ENCODE data around the gene RNASE9. TPM values are rescaled to one million over a fixed set of nuclear protein-coding genes. Genes with fewer than 3 reads are reported as not detected.
"Not testable (repeated sequence)": the region's sequence is repeated elsewhere in the genome, so short reads cannot be mapped to it uniquely, and the experiment has no call there.

RNASE9 gene
- total and polyA plus RNA-seq, 7 donors: not detected

- intact Hi-C loops (cut with DNase I): no loop called here
- Histone ChIP-seq H3K4me3 (no peak overlapping the region), H3K9me3 (no peaks in the 10 kb centered on the region), H3K27me3 (ENCODE audit: insufficient read depth in 3 of 3, low read length in 2 of 3) (no peaks in the 10 kb centered on the region), H3K36me3 (ENCODE audit: insufficient read depth in 1 of 2, low read depth in 1 of 2) (no peaks in the 10 kb centered on the region), H3K4me1 (no peaks in the 10 kb centered on the region), H3K27ac (no peak overlapping the region)
- DNase-seq (no peak), ATAC-seq (no peak)
- TF ChIP-seq CTCF (IDR thresholded peaks at IDR 0.05): no peak
- 62 to 68% (median 63%) methylated on average over 4 of the region's 4 CpGs for WGBS, 3 donors
Measured at GRCh38 chr14:20516921-20517320, 43.9 kb downstream of the RNASE9 start.

- Histone ChIP-seq H3K36me3 (ENCODE audit: insufficient read depth in 1 of 2, low read depth in 1 of 2) (no peaks in the 10 kb centered on the region), H3K9me3 (no peaks in the 10 kb centered on the region), H3K4me3 (no peak overlapping the region), H3K27ac (no peak overlapping the region), H3K27me3 (ENCODE audit: insufficient read depth in 3 of 3, low read length in 2 of 3) (peaks cover 0 to 5% (median 0%) of the 10 kb centered on the region in 3 donors), H3K4me1 (no peaks in the 10 kb centered on the region)
- intact Hi-C loops (cut with DNase I): no loop called here
- no peak for TF ChIP-seq CTCF (IDR thresholded peaks at IDR 0.05)
- 56 to 80% (median 68%) methylated on average over 4 of the region's 4 CpGs for WGBS, 3 donors
- ATAC-seq (no peak), DNase-seq (no peak)
Measured at GRCh38 chr14:20515846-20516245, 45.0 kb downstream of the RNASE9 start.

GRCh38 chr14:20512177-20512905 lies 48.5 kb downstream of the RNASE9 start:
- no peaks in the 10 kb centered on the region for H3K9me3 ChIP-seq
- H3K36me3 ChIP-seq (ENCODE audit: insufficient read depth in 1 of 2, low read depth in 1 of 2): no peaks in the 10 kb centered on the region
- H3K27me3 ChIP-seq (ENCODE audit: insufficient read depth in 3 of 3, low read length in 2 of 3): peaks cover 0 to 5% (median 0%) of the 10 kb centered on the region in 3 donors
- DNase-seq (no peak), ATAC-seq (no peak)
- TF ChIP-seq CTCF (IDR thresholded peaks at IDR 0.05): no peak
- intact Hi-C loops (cut with DNase I): no loop called here
- 59 to 60% (median 60%) methylated on average over 7 of the region's 7 CpGs for WGBS, 3 donors
- H3K4me1 ChIP-seq: no peaks in the 10 kb centered on the region
- no peak overlapping the region for H3K4me3 ChIP-seq
- H3K27ac ChIP-seq: no peak overlapping the region

- Histone ChIP-seq H3K36me3 (ENCODE audit: insufficient read depth in 1 of 2, low read depth in 1 of 2) (no peaks in the 10 kb centered on the region), H3K27me3 (ENCODE audit: insufficient read depth in 3 of 3, low read length in 2 of 3) (peaks cover 0 to 5% (median 0%) of the 10 kb centered on the region in 3 donors), H3K4me1 (no peaks in the 10 kb centered on the region), H3K4me3 (no peak overlapping the region), H3K9me3 (no peaks in the 10 kb centered on the region), H3K27ac (no peak overlapping the region)
- WGBS, 3 donors: 88 to 90% (median 90%) methylated on average over 8 of the region's 8 CpGs
- TF ChIP-seq CTCF (IDR thresholded peaks at IDR 0.05): no peak
- intact Hi-C loops (cut with DNase I): no loop called here
- DNase-seq (no peak), ATAC-seq (no peak)
Measured at GRCh38 chr14:20508367-20508766, 52.5 kb downstream of the RNASE9 start.

- DNase-seq; H3K4me3 ChIP-seq; H3K27ac ChIP-seq; intact Hi-C loops (cut with DNase I); H3K9me3 ChIP-seq; ATAC-seq; H3K4me1 ChIP-seq; H3K36me3 ChIP-seq (ENCODE audit: insufficient read depth in 1 of 2, low read depth in 1 of 2); H3K27me3 ChIP-seq (ENCODE audit: insufficient read depth in 3 of 3, low read length in 2 of 3): not testable (repeated sequence)
- WGBS, 3 donors: 88 to 95% (median 93%) methylated on average over 2 to 3 of the region's 3 CpGs
Measured at GRCh38 chr14:20507537-20507936, 53.3 kb downstream of the RNASE9 start.

GRCh38 chr14:20506752-20507151 lies 54.1 kb downstream of the RNASE9 start:
- H3K27ac ChIP-seq; H3K9me3 ChIP-seq; DNase-seq; H3K4me3 ChIP-seq; H3K36me3 ChIP-seq (ENCODE audit: insufficient read depth in 1 of 2, low read depth in 1 of 2); intact Hi-C loops (cut with DNase I); H3K4me1 ChIP-seq; ATAC-seq; H3K27me3 ChIP-seq (ENCODE audit: insufficient read depth in 3 of 3, low read length in 2 of 3): not testable (repeated sequence)
- no CpG with 5 or more reads among the region's 30 CpGs for WGBS, 3 donors

GRCh38 chr14:20506276-20506675 lies 54.6 kb downstream of the RNASE9 start:
- H3K4me1 ChIP-seq; intact Hi-C loops (cut with DNase I); DNase-seq; ATAC-seq; H3K27me3 ChIP-seq (ENCODE audit: insufficient read depth in 3 of 3, low read length in 2 of 3); H3K9me3 ChIP-seq; H3K4me3 ChIP-seq; H3K27ac ChIP-seq; H3K36me3 ChIP-seq (ENCODE audit: insufficient read depth in 1 of 2, low read depth in 1 of 2): not testable (repeated sequence)
- WGBS, 3 donors: 97% methylated on average over 7 to 28 of the region's 30 CpGs; no CpG with 5 or more reads in 1 of the 3 donors

Measured in psoas muscle (tissue), 8 donors.